Mucosa of descending colon (tissue), 3 donors: ENCODE measurements around the gene ARRB1. TPM values are rescaled to one million over a fixed set of nuclear protein-coding genes. Genes with fewer than 3 reads are reported as not detected.

Source experiments
- ATAC-seq: fragments of 200-7000 bp; cut with Tn5 transposase; one replicate; pipeline ENCODE4 v1.9.1; 2020; ENCODE audit warnings: mild to moderate bottlenecking, moderate library complexity
- DNase-seq, 3 donors: peaks; one replicate each; pipeline ENCODE4 v3.0.0-alpha.2; 2020
- H3K36me3 ChIP-seq: fragments of 200-600 bp; one replicate; pipeline ENCODE4 v1.8.0; 2021; ENCODE audit warnings: low read depth, mild to moderate bottlenecking
- H3K4me1 ChIP-seq: fragments of 200-600 bp; one replicate; pipeline ENCODE4 v1.8.0; 2021; ENCODE audit warnings: low read depth, mild to moderate bottlenecking
- H3K4me3 ChIP-seq: fragments of 200-600 bp; one replicate; pipeline ENCODE4 v1.8.0; 2021; ENCODE audit warnings: mild to moderate bottlenecking
- H3K9me3 ChIP-seq: fragments of 200-600 bp; one replicate; pipeline ENCODE4 v1.8.0; 2021; ENCODE audit warnings: mild to moderate bottlenecking
- intact Hi-C, 2 donors: fragments of 100-400 bp; cut with DNase I in 1 of 2; cut with micrococcal nuclease in 1 of 2; formaldehyde crosslinking; loops; one replicate each; pipeline versions ENCODE4 v1.11.0 to v1.11.1; 2022; cut with DNase I, micrococcal nuclease
- total RNA-seq, 3 donors: library from RNA; stranded (reverse); fragmentation: NEBNext Ultra II Directional in 2 of 3; extraction: Animal tissue kit (Norgen Biotek cat#: 25700) in 2 of 3; gene quantifications; one replicate each; pipeline versions ENCODE4 v1.2.1 to v1.2.4, GENCODE V29; 2021 to 2023
- TF ChIP-seq, protein P1 (sequence below): fragments of 200-600 bp; IDR thresholded peaks from one replicate; pipeline ENCODE4 v1.8.0; 2022; ENCODE audit warnings: antibody characterized with exemption, mild to moderate bottlenecking
- donor health status: DM: no; HTN: no; CAD: no; lungs with moderate emphysema.
- donor health status: DM: no; HTN: no; CAD: no.
- donor health status: DM: no; HTN: yes; CAD: no.

The ARRB1 gene
- total RNA-seq, 3 donors from 2014 or later: 76.7 to 128 (median 121) TPM

- Histone ChIP-seq H3K4me3 (no peak overlapping the region), H3K36me3 (peaks cover 4% of the 10 kb centered on the region), H3K4me1 (no peaks in the 10 kb centered on the region), H3K9me3 (no peaks in the 10 kb centered on the region)
- peak in 1 of 3 donors; percentile 14 for DNase-seq
- intact Hi-C loops: no loop called here
- no peak for ATAC-seq
- TF ChIP-seq, protein P1, sequence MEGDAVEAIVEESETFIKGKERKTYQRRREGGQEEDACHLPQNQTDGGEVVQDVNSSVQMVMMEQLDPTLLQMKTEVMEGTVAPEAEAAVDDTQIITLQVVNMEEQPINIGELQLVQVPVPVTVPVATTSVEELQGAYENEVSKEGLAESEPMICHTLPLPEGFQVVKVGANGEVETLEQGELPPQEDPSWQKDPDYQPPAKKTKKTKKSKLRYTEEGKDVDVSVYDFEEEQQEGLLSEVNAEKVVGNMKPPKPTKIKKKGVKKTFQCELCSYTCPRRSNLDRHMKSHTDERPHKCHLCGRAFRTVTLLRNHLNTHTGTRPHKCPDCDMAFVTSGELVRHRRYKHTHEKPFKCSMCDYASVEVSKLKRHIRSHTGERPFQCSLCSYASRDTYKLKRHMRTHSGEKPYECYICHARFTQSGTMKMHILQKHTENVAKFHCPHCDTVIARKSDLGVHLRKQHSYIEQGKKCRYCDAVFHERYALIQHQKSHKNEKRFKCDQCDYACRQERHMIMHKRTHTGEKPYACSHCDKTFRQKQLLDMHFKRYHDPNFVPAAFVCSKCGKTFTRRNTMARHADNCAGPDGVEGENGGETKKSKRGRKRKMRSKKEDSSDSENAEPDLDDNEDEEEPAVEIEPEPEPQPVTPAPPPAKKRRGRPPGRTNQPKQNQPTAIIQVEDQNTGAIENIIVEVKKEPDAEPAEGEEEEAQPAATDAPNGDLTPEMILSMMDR: no peak
Observed at GRCh38 chr11:75269367-75269660, 82.1 kb downstream of the ARRB1 start.

- ATAC-seq (no peak), DNase-seq (peak in 1 of 3 donors; percentile 16)
- H3K4me3 ChIP-seq: no peak overlapping the region
- intact Hi-C loops: no loop called here
- TF ChIP-seq, protein P1: no peak
- H3K4me1 ChIP-seq: no peaks in the 10 kb centered on the region
- H3K36me3 ChIP-seq: peaks cover 4% of the 10 kb centered on the region
- no peaks in the 10 kb centered on the region for H3K9me3 ChIP-seq
Observed at GRCh38 chr11:75268626-75269366, 82.7 kb downstream of the ARRB1 start.

DNA sequence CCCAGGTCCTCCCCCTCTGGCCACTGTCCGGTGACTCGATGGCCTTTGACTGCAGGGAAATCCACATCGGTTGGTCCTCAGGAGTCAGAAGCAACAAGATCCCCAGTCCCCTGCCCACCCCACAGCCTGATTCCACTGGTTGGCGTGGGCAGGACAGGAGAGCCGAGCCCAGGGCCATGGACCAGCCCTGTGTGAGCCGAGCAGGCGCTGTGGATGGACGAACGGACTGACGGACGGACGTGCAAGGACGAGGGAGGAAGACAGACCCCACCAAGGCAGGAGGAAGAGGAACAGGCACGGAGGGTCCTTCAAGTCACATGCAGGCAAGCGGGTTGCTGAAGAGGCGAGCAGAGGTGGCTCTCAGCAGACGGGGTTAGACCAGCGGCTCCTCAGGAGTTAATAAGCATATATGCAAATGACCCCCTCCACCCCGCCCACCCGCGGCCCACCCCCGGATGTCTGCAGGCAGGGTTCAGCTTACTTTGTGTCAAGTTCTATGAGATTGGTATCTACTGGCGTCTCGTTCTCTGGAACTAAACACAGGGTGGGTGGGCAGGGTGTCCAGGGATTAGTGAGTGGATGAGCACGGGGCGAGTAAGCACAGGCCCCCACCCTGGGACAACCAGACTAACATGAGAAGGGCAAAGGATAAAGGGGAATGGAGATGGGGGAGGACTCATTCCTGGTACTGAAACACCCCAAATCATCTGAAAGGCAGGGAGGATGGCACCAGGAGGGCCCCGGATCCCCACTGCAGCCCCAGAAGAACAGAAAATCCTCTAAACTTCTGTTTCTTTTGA is 84.1 kb downstream of the ARRB1 start:
- no peak for ATAC-seq
- DNase-seq: no peak
- Histone ChIP-seq H3K9me3 (no peaks in the 10 kb centered on the region), H3K36me3 (peaks cover 4% of the 10 kb centered on the region), H3K4me1 (no peaks in the 10 kb centered on the region), H3K4me3 (no peak overlapping the region)
- TF ChIP-seq, protein P1: no peak
- intact Hi-C loops: no loop called here

DNA sequence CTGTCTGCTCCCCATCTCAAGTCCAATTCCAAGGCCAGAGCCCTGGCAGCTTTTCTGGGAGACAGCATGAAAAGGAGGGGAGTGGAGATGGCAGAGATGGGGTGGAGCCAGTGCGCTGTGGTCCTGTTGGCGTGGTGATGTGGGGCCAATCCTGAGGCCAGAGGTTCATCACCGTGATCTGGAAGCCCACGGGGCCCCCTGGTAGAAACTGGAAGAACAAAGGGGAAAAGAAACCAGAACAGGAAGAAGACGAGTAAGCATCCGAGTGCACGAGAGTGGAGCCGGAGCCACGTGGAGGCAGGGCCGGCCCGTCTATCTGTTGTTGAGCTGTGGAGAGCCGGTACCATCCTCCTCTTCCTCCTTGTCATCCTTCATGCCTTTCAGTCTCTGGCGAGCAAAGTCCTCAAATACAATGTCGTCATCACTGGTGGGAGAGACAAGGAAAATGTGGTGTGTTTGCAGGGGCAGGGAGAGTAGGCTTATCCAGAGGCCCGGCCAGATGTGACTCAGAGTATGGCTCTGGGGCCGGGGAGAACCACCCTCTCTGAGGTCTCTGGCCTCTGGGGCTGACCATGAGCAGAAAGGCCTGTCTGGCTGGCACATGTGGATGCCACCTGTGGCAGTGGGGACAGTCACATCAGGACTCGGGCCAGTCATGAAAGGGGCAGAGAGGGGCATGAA is 85.5 kb downstream of the ARRB1 start:
- Histone ChIP-seq H3K4me1 (no peaks in the 10 kb centered on the region), H3K36me3 (peaks cover 4% of the 10 kb centered on the region), H3K4me3 (no peak overlapping the region), H3K9me3 (no peaks in the 10 kb centered on the region)
- TF ChIP-seq, protein P1: no peak
- DNase-seq: no peak
- ATAC-seq: no peak
- intact Hi-C loops: no loop called here

- no peak overlapping the region for H3K4me3 ChIP-seq
- ATAC-seq (no peak), DNase-seq (no peak)
- H3K36me3 ChIP-seq: peaks cover 4% of the 10 kb centered on the region
- H3K4me1 ChIP-seq: no peaks in the 10 kb centered on the region
- no peaks in the 10 kb centered on the region for H3K9me3 ChIP-seq
- TF ChIP-seq, protein P1: no peak
- intact Hi-C loops: no loop called here
Observed at GRCh38 chr11:75264971-75265370, 86.5 kb downstream of the ARRB1 start.
